WERI-Rb-1 (cell line): ENCODE measurements around the gene KCTD2.

Source experiments
- DNase-seq: peaks from one replicate; pipeline ENCODE4 v3.0.0-alpha.2; 2020
- H3K27ac ChIP-seq: fragments of 250-450 bp; sonication (Bioruptor Pico); 2 replicates; pipeline ENCODE4 v1.5.1; 2020; ENCODE audit warnings: mild to moderate bottlenecking, moderate library complexity
- H3K27me3 ChIP-seq: fragments of 250-450 bp; sonication (Bioruptor Pico); 2 replicates; pipeline ENCODE4 v1.5.1; 2021; ENCODE audit warnings: mild to moderate bottlenecking, low read depth, moderate library complexity; ENCODE audit not compliant: insufficient read depth, severe bottlenecking
- H3K36me3 ChIP-seq: fragments of 250-450 bp; sonication (Bioruptor Pico); 2 replicates; pipeline ENCODE4 v1.5.1; 2020; ENCODE audit warnings: mild to moderate bottlenecking, moderate library complexity
- H3K4me3 ChIP-seq: 2 replicates; pipeline ENCODE4 v1.5.1; 2011; ENCODE audit warnings: low read depth, mild to moderate bottlenecking, control low read depth, low read length
- H3K9me3 ChIP-seq: fragments of 250-450 bp; sonication (Bioruptor Pico); 2 replicates; pipeline ENCODE4 v1.5.1; 2021; ENCODE audit warnings: mild to moderate bottlenecking, moderate library complexity; ENCODE audit not compliant: severe bottlenecking
- TF ChIP-seq, protein P1 (sequence below): IDR thresholded peaks from 2 replicates; pipeline ENCODE4 v1.5.1; 2011; ENCODE audit warnings: low read depth, mild to moderate bottlenecking, control low read depth, inconsistent platforms, low read length

Gene KCTD2

DNA sequence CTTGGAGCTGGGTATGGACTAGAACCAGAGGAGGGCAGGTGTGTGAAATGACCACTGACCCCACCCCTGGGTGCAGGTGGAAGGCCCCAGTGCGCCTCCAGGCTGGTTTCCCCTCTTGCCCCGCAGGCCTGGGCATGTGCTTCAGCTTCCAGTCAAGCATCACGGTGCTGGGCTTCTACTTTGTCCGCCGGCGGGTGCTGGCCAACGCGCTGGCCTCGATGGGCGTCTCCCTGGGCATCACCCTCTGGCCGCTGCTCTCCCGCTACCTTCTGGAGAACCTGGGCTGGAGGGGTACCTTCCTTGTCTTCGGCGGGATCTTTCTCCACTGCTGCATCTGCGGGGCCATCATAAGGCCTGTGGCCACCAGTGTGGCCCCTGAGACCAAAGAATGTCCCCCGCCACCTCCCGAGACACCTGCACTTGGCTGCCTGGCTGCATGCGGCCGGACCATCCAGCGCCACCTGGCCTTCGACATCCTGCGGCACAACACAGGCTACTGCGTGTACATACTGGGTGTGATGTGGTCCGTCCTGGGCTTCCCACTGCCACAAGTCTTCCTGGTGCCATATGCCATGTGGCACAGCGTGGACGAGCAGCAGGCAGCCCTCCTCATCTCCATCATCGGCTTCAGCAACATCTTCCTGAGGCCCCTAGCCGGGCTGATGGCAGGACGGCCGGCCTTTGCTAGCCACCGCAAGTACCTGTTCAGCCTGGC, 53.0 kb downstream of the KCTD2 start:
- Histone ChIP-seq H3K27me3 (no peaks in the 10 kb centered on the region), H3K4me3 (no peak overlapping the region), H3K36me3 (no peaks in the 10 kb centered on the region), H3K27ac (no peak overlapping the region), H3K9me3 (peaks cover 3% of the 10 kb centered on the region)
- no peak for DNase-seq
- TF ChIP-seq, protein P1, sequence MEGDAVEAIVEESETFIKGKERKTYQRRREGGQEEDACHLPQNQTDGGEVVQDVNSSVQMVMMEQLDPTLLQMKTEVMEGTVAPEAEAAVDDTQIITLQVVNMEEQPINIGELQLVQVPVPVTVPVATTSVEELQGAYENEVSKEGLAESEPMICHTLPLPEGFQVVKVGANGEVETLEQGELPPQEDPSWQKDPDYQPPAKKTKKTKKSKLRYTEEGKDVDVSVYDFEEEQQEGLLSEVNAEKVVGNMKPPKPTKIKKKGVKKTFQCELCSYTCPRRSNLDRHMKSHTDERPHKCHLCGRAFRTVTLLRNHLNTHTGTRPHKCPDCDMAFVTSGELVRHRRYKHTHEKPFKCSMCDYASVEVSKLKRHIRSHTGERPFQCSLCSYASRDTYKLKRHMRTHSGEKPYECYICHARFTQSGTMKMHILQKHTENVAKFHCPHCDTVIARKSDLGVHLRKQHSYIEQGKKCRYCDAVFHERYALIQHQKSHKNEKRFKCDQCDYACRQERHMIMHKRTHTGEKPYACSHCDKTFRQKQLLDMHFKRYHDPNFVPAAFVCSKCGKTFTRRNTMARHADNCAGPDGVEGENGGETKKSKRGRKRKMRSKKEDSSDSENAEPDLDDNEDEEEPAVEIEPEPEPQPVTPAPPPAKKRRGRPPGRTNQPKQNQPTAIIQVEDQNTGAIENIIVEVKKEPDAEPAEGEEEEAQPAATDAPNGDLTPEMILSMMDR: no peak

- H3K9me3 ChIP-seq: no peaks in the 10 kb centered on the region
- DNase-seq: no peak
- TF ChIP-seq, protein P1: no peak
- no peak overlapping the region for H3K4me3 ChIP-seq
- H3K36me3 ChIP-seq: no peaks in the 10 kb centered on the region
- H3K27me3 ChIP-seq: no peaks in the 10 kb centered on the region
- no peak overlapping the region for H3K27ac ChIP-seq
These were observed 55.4 kb downstream of the KCTD2 start for GRCh38 chr17:75102385-75102821.

DNA sequence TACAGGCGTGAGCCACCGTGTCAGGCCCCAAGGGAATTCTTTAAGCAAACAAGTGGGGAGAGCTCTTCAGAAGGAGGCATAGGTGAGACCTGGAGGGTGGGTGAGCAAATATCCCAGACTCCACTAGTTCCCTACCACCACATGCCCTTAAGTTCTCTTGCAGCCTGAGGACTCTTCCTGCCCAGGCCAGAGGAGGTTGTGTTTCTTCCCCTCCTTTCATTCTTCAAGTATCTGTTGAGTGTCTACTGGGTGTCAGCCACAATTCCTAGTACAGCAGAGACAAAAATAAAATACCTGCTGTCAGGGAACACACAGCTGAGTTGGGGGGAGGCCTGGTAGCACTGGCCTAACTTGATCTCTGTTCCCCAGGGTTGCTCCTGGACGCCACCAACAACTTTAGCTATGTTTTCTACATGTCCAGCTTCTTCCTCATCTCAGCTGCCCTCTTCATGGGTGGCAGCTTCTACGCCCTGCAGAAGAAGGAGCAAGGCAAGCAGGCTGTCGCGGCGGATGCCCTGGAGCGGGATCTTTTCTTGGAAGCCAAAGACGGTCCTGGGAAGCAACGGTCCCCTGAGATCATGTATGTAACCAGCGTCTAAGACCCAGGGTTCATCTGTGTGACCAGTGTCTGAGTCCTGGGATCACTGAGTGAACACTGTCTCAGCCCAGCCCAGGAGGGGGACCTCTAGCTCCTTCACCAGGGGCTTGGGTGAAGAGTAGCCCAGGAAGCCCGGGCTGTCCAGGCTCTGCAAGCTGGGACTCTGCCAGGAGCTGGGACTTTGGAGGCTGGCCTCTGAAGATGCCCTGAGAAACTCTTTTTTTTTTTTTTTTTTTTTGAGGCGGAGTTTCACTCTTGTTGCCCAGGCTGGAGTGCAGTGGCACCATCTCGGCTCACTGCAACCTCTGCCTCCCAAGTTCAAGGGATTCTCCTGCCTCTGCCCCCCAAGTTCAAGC, 56.9 kb downstream of the KCTD2 start:
- H3K9me3 ChIP-seq: no peaks in the 10 kb centered on the region
- H3K4me3 ChIP-seq: no peak overlapping the region
- H3K36me3 ChIP-seq: no peaks in the 10 kb centered on the region
- H3K27ac ChIP-seq: no peak overlapping the region
- H3K27me3 ChIP-seq: no peaks in the 10 kb centered on the region
- DNase-seq: no peak
- TF ChIP-seq, protein P1: no peak

DNA sequence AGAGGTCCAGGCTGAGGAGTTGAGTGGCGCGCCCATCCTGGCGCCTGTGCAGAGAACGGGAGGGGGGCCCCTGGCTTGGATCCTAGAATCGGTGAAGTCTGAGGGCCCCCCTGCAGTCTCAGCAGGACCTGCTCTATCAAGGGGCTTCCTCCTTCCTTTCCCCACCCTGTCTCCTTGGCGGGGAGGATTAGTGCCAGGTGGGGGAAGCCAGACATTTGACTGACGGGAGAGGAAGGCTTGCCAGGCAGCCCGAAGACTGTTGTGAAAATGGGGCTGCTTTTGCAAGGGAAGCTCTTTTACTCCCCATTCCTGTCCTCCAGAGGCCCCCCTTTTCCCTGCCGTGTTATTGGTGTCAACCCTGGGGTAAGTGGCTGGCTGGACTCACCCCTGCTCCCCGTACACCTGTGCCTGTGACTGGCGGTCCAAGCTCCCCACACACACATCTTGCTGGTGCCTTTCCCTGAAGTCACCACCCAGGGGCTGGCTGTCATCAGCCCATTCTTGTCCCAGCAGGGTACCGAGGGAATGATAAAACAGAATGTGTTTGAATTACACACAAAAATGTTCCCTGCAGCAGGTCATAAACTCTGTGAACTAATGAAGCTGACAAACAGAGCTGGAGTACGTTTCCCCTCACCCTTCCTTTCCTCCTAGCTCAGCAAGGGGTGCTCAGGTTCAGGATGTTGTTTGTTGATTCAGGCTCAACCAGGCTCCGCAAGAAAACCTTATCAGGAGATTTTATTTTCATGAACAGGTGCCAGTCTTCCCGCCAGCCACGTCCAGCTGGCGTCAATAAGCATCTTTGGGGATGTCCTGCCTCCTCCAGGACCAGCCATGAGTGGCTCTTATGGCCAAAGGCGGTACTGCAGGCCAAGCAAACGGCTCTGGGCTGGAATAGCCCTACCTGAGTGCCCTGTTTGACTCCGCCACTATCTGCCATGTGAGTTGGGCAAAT, 58.4 kb downstream of the KCTD2 start:
- peak; percentile 91 for DNase-seq
- TF ChIP-seq, protein P1: peak; percentile 91
- Histone ChIP-seq H3K27me3 (no peaks in the 10 kb centered on the region), H3K4me3 (no peak overlapping the region), H3K9me3 (no peaks in the 10 kb centered on the region), H3K36me3 (no peaks in the 10 kb centered on the region), H3K27ac (no peak overlapping the region)

- DNase-seq: no peak
- Histone ChIP-seq H3K4me3 (no peak overlapping the region), H3K36me3 (peaks cover 4% of the 10 kb centered on the region; the same call in 1 of the 2 replicates), H3K27ac (no peak overlapping the region), H3K27me3 (no peaks in the 10 kb centered on the region), H3K9me3 (no peaks in the 10 kb centered on the region)
- TF ChIP-seq, protein P1: no peak
These were observed 61.2 kb downstream of the KCTD2 start for GRCh38 chr17:75108193-75108592.
